GM20000 (cell line): ENCODE data around the gene GCNT2.
"Not testable (repeated sequence)": the region's sequence is repeated elsewhere in the genome, so short reads cannot be mapped to it uniquely, and the experiment has no call there.

Source experiments
- DNase-seq: peaks from one replicate; pipeline ENCODE4 v3.0.0; 2012; ENCODE audit warnings: low spot score
- TF ChIP-seq, protein P1 (sequence below): IDR thresholded peaks from 2 replicates; pipeline ENCODE4 v1.5.1; 2012; ENCODE audit warnings: mild to moderate bottlenecking, control low read depth; ENCODE audit errors: extremely low read depth, missing control alignments

GCNT2 gene

DNA sequence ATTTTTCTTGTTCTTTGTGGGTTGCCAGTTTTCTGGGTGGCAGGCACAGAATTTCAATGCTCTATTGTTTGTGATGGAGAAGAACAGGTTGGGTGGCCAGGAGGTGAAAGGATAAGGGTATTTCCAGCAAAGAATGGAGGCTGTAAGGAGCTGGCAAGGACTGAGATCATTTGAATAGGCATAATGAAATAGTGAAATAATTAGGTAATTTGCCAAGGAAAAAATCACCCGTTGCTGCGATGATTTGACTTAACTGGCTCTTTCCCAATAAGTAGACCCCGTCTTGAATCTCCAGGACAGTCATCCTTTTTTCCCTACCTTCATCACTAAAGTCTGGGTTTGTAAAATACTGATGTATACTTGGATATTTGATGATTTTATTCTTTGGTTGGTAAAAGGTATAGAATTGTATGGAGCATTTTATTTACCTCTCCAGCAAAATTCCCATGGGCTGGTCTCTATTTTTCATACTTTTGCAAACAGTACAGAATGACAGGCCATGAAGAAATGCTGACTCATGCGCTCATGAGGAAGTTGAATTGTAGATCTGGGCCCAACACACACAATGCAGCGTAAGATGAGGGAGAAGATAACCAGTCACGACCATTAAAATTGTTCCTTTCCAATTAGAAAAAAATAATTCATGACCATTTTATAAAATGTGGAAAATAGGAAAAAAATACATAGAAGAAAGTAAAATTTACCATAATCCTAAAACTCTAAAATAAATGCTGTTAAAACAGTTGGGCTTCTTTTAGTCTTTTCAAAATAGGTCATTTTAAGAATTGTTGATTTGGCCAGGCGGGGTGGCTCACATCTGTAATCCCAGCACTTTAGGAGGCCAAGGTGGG, 2.4 kb upstream of the GCNT2 start:
- no peak for DNase-seq
- TF ChIP-seq, protein P1, sequence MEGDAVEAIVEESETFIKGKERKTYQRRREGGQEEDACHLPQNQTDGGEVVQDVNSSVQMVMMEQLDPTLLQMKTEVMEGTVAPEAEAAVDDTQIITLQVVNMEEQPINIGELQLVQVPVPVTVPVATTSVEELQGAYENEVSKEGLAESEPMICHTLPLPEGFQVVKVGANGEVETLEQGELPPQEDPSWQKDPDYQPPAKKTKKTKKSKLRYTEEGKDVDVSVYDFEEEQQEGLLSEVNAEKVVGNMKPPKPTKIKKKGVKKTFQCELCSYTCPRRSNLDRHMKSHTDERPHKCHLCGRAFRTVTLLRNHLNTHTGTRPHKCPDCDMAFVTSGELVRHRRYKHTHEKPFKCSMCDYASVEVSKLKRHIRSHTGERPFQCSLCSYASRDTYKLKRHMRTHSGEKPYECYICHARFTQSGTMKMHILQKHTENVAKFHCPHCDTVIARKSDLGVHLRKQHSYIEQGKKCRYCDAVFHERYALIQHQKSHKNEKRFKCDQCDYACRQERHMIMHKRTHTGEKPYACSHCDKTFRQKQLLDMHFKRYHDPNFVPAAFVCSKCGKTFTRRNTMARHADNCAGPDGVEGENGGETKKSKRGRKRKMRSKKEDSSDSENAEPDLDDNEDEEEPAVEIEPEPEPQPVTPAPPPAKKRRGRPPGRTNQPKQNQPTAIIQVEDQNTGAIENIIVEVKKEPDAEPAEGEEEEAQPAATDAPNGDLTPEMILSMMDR, result no peak

DNA sequence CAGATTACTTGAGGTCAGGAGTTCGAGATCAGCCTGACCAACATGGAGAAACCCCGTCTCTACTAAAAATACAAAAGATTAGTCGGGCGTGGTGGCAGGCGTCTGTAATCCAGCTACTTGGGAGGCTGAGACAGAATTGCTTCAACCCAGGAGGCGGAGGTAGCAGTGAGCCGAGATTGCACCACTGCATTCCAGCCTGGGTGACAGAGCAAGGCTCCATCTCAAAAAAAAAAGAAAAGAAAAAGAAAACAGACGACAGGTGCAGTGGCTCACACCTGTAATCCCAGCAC, 1.8 kb upstream of the GCNT2 start:
- not testable (repeated sequence) for DNase-seq

DNA sequence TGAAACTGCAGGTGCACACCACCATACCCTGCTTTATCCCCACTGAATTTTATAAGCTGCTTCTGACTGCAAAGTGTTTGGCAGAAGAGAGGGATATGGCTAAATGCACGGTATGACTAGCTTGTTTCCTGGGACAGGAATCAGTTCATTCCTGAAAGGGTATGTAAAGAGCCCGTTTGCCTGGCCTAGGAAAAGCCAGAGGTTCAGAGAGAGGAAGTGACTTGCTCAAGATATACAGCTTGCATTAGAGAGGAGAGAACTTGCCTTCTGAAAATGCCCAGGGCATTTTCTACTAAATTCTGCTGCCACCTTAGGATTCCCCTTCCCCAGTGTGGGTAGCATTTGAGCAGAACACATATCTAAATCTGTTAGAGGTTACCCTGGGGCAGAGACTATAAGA, 683 bp upstream of the GCNT2 start:
- TF ChIP-seq, protein P1, result no peak
- no peak for DNase-seq

DNA sequence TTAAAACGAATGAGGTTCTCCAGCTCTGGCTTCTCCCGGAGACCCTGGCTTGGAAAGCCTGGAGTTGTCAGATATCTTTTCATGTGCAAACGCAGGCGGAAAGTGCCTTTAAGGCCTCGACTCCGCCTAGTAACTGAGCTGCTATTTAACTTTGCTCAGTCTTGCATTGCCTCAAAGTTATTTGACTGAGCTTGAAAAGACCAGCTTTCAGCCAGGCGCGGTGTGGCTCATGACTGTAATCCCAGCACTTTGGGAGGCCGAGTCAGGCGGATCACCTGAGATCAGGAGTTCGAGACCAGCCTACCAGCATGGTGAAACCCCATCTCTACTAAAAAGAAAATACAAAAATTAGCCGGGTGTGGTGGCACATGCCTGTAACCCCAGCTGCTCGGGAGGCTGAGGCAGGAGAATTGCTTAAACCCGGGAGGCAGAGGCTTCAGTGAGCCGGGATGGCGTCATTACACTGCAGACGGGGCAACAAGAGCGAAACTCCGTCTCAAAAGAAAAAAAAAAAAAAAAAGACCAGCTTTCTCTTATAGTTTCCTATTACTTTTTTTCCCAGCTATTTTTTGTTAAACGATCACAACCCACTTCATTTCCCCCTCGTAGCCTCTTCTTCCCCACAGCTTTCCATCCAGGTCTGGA, 1.9 kb downstream of the GCNT2 start:
- TF ChIP-seq, protein P1, result no peak
- no peak for DNase-seq

DNA sequence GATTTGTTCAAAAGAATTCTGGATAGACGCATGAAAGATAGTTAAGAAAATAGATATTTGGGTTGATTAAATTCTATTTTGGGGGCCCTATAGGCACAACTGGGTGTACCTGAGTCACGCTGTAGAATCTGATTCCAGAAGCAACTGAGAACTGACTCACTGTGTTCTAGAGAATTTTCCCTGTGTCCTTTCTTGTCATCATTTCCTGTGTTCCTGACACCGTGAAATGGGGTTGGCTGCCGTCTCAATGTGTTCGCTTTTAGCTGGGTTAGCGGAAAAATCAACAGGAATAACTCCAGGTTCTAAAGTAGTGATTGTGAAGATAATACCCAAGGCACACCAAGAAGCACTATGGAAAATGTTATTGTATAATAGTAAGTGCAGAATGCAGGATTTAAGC, 5.0 kb downstream of the GCNT2 start:
- TF ChIP-seq, protein P1, result no peak
- no peak for DNase-seq

DNA sequence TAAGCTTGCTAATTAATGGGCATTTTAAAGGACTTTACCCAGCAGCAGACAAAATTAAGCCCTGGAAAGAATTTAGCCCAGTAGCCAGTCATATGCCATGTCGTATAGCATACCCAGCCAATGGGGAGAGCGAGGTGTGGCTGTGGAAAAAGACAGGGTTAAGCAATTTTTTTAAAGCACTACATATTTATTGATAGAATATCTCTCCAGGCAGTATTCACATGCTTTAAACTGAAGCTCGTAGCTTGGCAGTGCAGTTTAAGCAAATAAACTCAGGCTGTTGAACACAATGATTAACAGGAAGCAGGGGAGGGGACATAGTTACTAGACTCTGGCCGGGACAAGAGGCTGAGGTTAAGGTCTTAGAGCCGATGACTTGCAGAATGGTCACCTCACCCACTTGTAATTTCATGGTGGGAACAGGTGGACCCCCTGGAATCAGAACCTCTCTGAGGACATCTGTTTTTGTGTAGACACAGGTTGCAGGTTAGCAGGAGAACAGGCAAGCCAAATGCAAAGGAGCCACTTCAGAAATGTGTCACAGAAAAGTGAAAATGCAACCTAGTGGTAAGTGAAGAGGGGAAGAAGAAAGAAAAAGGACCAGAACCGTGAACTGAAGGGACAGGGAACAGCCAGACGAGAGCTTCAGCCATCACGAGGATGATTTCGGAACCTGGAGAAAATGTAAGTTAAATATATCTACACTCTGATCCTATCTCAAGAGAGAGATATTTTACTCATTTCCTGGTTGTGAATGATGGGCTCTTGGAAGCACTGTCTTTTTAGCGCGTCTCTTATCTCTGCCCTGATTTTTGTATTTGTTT, 7.2 kb downstream of the GCNT2 start:
- peak; percentile 36 for DNase-seq

DNA sequence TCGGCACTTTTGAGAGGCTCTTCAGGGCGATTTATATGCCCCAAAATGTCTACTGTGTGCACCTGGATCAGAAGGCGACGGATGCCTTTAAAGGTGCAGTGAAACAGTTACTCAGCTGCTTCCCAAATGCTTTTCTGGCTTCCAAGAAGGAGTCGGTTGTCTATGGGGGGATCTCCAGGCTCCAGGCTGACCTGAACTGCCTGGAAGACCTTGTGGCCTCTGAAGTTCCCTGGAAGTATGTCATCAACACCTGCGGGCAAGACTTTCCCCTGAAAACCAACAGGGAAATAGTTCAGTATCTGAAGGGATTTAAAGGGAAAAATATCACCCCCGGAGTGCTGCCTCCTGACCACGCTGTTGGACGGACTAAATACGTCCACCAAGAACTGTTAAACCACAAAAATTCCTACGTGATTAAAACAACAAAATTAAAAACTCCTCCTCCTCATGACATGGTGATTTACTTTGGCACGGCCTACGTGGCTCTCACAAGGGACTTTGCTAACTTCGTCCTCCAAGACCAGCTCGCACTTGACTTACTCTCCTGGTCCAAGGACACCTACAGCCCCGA, 8.2 kb downstream of the GCNT2 start:
- TF ChIP-seq, protein P1, result no peak
- no peak for DNase-seq

More for the DNA sequence above, 7.2 kb downstream of the GCNT2 start:
- TF ChIP-seq, protein P1, result no peak

DNA sequence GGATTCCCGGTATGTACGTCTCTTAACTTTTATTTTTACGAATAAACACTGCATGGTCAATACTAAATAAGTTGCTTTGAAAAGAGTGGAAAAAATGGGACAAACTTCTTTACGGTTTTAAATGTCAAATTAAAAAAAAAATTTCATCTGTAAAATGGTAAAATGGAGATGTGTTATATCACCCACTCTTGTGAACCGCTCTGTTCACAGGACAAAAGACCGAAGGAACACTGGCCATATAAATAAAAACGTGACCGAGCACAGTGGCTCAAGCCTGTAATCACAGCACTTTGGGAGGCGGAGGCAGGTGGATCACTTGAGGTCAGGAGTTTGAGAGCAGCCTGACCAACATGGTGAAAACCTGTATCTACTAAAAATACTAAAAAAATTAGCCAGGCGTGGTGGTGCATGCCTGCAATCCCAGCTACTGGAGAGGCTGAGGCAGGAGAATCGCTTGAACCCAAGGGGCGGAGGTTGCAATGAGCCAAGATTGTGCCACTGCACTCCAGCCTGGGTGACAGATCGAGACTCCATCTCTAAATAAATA, 8.8 kb downstream of the GCNT2 start:
- DNase-seq, result not testable (repeated sequence)
